ENCODE results near the gene PHACTR4.
"Not testable (repeated sequence)": the region's sequence is repeated elsewhere in the genome, so short reads cannot be mapped to it uniquely, and the experiment has no call there.

PHACTR4 gene

DNA sequence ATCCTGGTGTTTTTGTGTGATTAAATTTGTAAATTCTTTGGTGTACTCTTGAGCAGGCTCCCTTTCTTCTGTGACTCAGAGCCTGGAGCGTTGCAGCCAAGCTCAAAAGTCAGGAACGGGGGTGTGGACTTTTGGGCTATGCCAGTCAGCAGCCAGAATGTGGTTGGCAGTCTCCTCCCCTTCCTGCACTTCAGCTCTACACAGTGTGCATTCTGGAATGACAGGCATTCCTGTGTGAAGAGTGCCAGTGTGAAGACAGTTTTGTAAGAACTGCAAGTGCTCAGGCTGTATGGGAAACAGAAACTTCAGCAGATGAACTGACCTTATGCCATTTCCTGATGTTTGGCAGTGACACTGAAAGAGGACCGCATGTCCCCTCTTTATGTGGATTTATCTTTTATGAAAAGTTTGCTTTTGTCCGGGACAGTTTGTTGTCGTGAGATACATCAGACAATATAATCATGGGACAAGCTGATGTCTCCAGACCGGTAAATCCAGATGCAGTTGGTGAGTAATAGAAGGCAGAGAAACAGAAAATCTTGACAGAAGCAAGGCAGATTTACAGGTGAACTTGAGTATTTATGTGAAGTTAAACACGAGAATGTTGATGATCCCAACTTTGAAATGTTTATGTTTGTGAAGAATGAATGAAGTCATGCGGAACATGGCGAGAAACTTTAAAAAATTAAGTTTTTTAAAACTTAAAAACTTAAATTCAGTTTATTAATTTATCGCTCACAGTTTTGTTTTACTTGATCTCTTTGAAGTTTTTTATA is 68.6 kb downstream of the PHACTR4 start:
- peak; percentile 78 for DNase-seq

DNA sequence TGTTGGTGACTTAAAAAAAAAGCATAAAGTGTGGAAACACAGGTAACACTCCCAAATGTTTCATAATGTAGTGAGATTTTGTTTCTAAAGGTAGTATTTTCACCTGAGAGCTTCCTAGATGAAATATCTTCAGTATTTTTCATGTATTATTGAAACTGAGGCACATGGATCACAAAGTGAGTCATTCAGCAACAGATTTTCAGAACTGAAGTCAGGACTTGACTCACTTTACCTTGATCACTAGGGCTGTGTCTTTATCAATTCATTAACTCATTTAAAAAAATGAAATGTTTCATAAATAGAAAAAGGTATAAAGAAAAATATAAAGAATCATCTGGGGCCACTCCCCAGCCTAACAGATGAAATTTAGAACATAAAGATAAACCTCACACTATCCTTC is 69.8 kb downstream of the PHACTR4 start:
- DNase-seq: no peak

DNA sequence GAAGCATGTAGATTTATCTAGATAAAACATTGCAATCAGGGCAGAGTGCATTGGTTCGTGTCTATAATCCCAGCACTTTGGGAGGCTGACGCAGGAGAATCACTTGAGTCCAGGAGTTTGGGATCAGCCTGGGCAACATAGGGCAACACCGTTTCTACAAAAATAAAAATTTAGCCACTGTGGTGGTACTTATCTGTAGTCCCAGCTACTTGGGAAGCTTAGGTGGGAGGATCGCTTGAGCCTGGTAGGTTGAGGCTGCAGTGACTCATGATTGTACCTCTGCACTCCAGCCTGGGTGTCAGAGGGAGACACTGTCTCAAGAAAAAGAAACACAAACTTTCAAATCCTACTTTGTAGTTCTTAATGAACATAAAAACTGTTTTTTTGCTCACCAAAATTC is 72.1 kb downstream of the PHACTR4 start:
- DNase-seq: no peak

DNA sequence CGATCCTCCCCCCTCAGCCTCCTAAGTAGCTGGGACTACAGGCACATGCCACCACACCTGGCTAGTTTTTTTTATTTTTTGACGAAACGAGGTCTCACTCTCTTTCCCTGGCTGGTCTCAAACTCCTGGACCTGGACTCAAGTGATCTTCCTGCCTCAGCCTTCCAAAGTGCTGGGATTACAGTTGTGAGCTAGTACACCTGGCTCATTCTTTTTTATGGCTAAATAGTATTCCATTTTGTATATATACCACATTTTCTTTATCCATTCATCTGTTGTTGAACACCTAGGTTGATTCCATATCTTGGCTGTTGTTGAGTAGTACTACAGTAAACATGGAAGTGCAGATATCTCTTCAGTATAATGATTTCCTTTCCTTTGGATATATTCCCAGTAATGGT is 74.0 kb downstream of the PHACTR4 start:
- DNase-seq: no peak

DNA sequence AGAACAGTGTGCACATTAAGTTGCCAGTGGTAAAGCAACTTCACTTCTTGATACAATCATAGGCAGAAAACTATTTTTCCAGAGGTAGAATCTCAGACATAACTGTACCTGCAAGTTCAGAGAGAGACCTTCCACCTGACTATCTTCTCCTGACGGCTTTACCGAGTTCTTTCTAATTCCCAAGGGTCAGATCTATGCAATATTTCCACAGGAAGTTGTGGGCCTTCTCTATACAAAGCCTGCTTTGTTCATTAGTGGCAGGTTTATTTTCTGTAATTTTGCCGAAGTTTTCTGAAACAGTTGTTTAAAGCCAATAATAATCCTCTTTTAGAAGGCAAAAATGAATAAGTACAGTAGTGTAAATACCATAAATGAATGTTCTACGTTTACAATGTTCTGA is 78.1 kb downstream of the PHACTR4 start:
- DNase-seq: no peak

DNA sequence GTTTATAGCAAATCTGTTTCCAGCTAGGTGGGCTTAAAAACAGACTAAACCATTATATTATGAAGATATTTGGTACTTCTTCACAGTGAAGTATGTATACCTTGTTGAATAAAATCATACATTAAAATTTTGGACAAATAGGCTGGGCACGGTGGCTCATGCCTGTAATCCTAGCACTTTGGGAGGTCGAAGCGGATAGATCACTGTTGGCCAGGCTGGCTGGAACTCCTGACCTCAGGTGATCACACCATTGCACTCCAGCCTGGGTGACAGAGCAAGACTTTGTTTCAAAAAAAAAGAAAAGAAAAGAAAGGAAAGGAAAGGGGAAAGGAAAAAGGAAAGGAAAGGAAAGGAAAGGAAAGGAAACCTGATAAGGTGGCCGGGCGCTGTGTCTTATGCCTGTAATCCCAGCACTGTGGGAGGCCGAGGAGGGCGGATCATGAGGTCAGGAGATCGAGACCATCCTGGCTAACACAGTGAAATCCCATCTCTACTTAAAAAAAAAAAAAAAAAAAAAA is 78.6 kb downstream of the PHACTR4 start:
- not testable (repeated sequence) for DNase-seq

DNA sequence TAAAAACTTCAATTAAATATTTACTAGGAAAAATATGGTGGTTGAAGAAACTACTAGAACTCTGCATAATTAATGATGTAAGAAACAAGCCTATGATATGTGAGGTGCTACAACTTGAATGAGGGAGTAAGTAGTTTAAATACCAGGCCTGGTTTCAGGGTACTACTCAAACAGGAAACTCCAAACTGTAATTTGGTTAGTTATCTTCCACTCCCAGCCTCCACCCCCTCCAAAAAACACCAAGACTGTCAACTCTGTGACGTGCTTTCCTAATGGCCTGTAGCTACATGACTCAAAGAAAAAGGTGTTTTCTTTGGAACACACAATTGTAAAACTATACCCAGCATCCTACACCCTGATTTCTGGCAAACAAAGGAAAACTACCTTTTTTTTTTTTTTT is 80.4 kb downstream of the PHACTR4 start:
- peak; percentile 11 for DNase-seq

DNA sequence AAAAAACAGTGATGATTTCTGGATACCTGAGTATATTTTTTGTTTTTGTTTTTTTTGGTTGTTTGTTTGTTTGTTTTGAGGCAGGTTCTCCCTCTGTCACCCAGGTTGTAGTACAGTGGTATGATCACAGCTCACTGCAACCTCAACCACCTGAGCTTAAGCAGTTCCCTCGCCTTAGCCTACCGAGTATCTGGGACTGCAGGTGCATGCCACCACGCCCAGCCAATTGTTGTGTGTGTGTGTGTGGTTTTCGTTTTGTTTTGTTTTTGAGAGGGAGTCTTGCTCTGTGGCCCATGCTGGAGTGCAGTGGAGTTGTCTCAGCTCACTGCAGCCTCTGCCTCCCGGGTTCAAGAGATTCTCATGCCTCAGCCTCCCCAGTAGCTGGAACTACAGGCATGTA is 81.0 kb downstream of the PHACTR4 start:
- no peak for DNase-seq

DNA sequence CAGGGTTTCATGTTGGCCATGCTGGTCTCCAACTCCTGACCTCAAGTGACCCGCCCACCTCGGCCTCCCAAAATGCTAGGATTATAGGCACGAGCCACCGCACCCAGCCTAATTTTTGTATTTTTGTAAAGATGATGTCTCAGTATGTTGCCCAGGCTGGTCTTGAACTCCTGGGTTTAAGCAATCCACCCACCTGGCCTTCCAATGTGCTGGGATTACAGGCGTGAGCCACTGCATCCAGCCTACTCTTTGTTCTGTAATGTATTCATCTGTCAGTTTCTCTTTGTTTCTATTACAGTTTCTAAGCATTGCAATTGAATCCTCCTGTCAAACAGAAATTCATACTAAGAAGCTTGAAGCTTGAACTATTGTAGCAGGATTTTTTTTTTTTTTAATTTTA is 81.5 kb downstream of the PHACTR4 start:
- DNase-seq: no peak

DNA sequence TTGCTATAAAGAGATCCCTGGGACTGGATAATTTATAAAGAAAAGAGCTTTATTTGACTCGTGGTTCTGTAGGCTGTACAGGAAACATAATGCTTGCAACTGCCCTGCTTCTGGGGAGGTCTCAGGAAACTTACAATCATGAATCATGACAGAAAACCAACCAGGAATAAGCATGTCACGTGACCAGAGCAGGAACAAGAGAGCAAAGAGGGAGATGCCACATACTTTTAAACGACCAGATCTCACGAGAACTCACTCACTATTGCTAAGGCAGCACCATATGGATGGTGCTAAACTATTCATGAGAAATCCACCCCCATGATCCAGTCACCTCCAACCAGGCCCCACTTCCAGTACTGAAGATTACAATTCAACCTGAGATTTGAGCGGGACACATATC is 86.5 kb downstream of the PHACTR4 start:
- peak; percentile 10 for DNase-seq

DNA sequence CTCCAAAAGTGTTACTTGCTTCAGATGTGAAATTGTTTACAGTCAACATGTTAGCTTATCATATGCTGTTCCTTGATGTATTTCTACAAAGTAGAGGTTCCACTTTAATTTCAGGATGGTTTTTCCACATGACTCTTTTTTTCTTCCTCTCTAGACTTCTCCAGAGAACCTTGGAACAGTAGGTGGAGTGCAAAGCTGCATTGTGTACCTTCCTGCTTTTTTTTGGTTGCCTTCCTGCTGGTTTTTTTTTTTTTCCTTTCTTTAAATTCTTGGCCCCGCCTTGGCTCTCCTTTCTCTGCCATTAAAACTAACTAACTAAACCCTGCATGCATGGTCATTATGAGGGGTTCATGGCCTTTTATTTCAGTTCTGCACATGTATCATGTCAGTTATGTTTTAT is 88.1 kb downstream of the PHACTR4 start:
- DNase-seq: no peak

DNA sequence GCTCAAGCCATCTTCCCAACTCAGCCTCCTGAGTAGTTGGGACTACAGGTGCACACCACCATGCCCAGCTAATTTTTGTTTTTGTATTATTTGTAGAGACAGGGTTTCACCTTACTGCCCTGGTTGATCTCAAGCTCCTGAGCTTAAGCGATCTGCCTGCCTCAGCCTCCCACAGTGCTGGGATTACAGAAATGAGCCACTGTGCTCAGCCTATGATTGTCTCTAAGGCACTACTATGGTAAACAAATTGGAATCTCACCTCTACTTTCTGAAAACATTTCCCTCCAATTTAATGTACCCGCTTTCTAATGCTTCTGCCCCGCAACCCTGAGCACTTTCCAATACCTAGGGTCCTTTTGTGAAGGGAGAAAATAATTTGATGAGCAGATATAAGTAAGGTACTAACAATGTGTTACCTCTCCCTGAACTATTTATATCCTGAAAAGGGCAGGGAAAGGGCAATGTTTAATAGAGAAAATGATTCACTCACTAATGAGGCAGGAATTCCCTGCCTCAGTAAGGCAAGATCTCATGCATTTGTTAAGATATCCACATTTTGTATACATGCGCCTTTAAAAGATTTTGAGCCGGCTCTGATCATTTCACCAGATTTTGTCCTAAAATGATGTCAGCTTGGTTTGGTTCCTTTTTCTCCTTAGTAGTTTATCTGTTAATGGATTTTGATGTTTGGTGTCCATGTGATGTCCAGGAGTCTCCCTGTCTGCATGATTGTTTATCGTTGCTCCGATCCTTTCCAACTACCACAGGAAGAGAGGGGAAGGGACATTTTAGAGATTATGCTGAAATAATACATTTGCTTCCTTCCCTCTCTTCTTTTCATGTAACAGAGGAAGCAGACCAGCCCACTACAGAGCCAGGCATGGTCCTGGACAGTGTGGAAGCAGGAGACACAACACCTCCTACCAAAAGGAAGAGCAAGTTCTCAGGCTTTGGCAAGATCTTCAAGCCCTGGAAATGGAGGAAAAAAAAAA is 89.0 kb downstream of the PHACTR4 start:
- no peak for DNase-seq

DNA sequence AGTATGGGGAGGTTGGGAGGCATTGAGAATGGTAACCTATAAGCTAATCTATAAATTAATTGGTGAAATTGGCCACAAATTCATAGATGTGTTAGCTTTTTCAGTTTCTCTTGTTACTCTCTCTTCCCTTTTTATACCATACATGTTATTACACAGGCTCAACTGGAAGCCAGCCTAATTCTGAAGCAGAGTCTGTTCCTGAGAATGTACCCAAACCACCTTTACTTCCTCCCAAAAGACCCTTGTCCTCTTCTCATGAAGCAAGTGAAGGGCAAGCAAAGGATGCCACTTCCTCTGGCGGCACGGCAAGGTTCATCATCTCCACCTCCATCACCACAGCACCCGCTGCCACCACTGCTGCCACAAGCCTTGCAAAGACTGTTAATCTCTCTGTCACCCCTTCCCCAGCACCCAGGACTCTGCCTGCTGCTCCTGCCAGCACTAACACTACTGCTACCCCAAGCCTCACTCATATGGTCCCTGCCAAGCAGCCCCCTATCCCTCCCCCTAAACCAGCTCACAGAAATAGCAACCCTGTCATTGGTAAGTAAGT is 96.8 kb downstream of the PHACTR4 start:
- no peak for DNase-seq

DNA sequence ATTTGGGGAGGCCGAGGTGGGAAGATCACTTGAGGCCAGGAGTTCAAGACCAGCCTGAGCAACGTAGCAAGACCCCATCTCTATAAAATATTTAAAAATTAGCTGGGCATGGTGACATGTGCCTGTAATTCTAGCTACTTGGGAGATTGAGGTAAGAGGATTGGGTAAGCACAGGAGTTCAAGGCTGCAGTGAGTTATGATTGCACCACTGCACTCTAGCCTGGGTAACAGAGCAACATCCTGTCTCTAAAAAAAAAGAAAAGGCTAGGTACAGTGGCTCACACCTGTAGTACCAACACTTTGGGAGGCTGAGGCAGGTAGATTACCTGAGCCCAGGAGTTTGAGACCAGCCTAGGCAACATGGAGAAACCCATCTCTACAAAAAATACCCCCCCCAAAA is 100.6 kb downstream of the PHACTR4 start:
- DNase-seq: no peak

DNA sequence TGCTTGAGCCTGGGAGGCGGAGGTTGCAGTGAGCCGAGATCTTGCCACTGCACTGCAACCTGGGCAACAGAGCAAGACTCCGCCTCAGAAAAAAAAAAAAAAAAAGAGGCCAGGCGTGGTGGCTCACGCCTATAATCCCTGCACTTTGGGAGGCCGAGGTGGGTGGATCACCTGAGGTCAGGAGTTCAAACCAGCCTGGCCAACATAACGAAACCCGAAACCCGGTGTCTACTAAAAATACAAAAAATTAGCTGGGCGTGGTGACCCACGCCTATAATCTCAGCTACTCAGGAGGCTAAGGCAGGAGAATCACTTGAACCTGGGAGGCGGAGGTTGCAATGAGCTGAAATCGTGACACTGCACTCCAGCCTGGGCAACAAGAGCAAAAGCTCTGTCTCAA is 110.0 kb downstream of the PHACTR4 start:
- not testable (repeated sequence) for DNase-seq

DNA sequence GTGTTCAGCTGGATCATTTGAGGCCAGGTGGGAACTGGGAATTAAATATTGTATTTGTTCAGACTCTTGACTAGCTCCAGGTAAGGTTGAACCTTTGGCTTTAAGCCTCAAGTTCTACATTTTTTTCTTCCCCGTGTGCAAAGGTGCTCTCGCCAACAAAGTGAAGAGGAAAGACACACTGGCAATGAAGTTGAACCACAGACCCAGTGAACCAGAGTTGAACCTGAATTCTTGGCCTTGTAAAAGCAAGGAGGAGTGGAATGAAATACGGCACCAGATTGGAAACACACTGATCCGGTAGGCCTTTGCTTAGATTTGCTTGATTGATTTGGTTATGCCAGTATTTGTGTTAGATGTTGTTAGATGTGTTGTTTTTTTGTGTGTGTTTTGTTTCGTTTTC is 110.8 kb downstream of the PHACTR4 start:
- no peak for DNase-seq

DNA sequence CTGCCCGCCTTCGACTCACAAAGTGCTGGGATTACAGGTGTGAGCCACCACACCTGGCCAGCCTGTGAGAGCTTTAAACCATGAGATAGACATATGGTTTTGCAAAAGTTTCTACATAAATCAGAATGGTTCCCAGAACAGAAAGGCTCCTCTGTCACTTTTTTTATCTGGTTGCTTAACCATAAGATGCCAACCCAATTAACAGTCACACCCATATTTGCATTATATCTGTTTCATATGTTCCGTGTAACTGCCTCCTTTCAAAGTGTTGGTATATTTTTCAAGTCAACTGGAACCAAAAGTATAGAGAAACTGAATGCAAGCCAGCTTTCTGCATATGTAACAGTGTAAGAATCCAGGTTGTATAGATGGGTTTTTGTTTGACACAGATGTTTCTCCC is 112.6 kb downstream of the PHACTR4 start:
- no peak for DNase-seq

DNA sequence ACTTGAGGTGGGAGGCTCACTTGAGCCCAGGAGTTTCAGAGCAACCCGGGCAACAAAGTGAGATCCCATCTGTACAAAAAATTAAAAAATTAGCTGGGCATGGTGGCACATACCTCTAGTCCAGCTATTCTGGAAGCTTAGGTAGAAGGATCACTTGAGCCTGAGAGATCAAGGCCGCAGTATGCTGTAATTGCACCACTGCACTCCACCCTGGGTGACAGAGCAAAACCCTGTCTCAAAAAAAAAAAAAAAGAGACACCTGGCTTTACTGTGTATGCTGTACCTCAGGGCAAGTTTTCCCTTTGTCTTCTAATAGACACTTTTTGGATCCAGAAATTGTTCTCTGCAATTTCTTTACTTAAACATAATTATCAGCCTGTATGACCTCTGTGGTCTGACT is 113.2 kb downstream of the PHACTR4 start:
- no peak for DNase-seq

DNA sequence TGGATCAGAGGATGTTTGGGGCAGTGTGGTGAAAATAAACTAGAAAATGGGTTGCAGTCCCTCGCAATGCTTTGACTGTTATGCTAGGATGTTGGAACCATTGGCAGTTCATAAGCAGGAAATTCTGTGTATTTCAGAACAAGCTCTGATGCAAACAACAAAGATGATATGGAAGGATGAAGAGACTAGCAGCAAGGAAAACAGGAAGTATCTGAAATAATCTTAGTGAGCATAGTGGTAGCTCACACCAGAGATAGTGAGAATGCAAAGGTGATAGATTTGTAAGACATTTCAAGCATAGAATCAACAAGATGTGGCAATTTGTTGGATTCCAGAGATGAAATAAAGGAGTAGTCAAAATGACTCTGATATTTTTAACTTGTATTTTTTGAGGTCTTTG is 125.2 kb downstream of the PHACTR4 start:
- DNase-seq: no peak

DNA sequence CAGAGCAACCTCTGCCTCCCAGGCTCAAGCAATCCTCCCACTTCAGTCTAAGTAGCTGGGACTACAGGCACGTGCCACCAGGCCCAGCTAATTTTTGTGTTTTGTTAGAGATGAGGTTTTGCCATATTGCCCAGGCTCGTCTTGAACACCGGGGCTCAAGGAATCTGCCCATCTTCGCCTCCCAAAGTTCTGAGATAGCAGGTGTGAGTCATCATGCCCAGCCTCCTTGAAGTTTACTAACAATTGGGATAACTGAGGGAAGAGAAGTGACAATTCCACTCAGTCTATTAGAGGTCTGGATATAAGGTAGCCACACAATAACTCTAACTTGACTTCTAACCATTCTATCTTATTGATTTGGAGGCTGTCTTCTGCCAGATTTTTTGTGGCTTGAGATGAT is 130.0 kb downstream of the PHACTR4 start:
- no peak for DNase-seq

DNA sequence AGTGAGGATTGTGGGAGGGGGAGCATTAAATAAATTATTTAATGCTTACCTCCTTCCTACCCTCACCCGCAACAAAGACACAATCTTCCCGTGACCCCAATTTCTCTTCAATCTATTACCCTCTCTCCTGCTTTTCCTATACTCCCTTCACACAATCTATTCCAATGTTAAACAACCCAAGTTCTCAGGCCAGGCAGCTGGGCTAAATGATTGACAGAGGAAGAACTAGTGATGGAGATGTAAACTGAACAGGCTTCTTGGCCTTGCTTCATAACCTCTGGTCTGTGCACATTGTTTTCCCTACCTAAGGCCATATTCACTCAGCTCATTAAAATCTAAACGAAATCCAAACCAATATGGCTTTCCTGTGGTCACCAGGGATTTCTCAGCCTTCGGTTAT is 132.4 kb downstream of the PHACTR4 start:
- DNase-seq: no peak

DNA sequence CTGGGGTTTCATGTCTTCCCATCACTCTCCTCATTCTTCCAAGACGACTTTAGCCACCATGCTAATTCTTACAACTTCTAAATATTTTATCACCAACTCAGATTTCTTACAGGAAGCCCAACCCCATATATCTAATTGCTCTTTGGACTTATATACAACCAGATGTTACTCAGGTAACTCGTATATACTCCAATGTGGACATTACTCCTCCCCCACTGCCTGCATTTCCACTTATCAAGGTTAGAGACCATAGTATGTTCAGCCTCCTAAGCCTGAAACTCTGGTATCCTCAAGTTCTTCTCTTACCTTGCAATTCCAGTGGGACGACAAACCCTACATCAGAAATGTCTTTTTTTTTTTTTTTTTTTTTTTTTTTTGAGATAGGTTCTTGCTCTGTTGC is 133.6 kb downstream of the PHACTR4 start:
- DNase-seq: no peak

DNA sequence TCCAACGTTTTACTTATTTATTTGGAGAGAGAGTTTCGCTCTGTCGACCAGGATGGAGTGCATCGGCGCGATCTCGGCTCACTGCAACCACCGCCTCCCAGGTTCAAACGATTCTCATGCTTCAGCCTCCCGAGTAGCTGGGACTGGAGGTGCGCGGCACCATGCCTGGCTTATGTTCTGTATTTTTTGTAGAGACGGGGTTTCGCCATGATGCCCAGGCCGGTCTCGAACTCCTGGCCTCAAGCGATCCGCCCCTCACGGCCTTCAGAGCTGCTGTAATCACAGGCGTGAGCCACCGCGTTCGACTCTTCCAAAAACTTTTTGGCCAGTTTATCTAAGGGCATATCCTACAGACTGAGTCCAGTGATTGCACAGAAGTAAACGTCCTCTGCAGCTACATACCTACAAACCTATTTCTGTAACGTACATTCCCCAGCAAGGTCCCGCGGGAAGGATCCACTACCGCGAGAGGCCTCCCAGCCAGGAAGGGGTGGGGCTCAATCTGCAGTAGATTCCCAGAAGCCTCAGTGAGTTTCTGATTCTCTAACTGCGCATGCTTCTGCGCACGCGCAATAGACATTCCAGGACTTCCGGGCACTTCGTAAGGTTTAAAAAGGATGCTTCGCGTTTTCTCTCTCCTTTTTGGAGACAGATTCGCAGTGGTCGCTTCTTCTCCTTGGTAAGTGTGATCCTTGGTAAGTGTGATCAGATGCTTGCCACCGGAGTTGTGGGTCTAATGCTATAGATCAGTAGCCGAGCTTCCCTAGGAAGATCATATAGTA is 136.1 kb downstream of the PHACTR4 start, which contains the start of gene RCC1:
Gene RCC1, plus strand, starts transcription at position 638 of the 782 bp plus-strand sequence. CDS start 23,824 bp downstream, outside the sequence.
- peak; percentile 99 for DNase-seq

All from eye (tissue), 1 donor.